ENCODE results near the gene CDH2. TPM values are rescaled to one million over a fixed set of nuclear protein-coding genes. Genes with fewer than 3 reads are reported as not detected.

Gene CDH2
- total RNA-seq, 1 donor from 2014 or later = 53.4 TPM

- DNase-seq (ENCODE audit: low spot score) = no peak
Observed at GRCh38 chr18:28002841-28003240, 174.1 kb downstream of the CDH2 start.

- DNase-seq (ENCODE audit: low spot score) = no peak
Observed at GRCh38 chr18:27996801-27997272, 180.1 kb downstream of the CDH2 start.

GRCh38 chr18:27995770-27996502 is 181.0 kb downstream of the CDH2 start:
- DNase-seq (ENCODE audit: low spot score) = no peak

GRCh38 chr18:27994571-27994970 is 182.4 kb downstream of the CDH2 start:
- DNase-seq (ENCODE audit: low spot score) = no peak

DNA sequence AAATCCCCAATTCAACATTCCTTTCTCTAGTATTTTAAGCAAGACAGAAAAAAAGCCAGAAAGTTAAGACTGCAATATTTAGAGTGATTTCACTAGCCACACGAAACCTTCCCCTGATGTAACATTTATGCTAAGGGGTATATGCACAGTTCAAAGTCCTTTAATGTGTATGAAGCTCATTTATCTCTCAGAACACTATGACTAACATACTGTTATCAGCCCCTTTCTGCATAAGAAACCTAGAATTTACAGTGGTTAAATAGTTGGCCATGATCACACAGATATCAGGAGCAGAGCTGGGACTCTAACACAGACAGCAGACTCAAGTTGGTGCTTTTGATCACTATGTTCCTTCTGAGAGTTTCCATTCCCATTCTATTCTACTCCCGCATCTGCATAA is 185.5 kb downstream of the CDH2 start:
- peak; percentile 78 for DNase-seq (ENCODE audit: low spot score)

DNA sequence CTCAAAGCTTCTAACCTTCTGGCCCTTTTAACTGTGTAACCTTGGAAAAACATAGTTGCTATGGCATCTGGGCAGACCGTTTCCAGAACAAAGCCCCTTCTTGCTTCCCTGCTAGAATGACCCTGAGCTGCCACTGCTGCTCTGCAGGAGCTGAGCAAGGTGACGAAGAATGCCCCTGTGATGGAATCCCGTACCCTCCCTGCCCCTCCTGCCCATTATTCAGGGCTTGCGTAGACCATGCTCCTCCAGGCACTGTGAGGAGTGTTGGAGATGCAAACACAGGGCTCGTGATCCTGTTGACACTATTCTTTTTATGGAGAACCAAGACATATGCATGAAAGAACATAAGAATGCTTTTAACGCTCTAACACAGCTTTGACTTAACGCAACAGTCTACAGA is 191.1 kb downstream of the CDH2 start:
- no peak for DNase-seq (ENCODE audit: low spot score)

DNA sequence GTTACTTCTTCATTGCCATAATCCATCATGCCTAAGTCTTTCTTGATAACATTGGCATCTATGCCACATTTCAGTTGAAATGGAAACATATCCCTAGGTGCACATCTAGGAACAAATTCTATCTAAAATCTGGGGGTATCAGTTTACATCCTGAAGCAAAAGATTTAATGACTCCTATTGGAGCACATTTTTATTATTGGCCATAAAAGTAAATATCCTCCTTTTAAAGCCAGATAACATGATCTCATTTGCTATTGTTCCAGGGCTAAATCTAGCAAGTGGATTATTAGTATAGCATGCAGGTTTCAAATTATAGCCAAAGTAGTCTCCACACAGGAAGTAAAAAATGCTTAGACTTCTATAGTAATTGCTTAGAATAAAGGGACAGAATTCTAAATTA is 193.2 kb downstream of the CDH2 start:
- DNase-seq (ENCODE audit: low spot score) = no peak

GRCh38 chr18:27976806-27977408 is 200.0 kb downstream of the CDH2 start:
- DNase-seq (ENCODE audit: low spot score) = no peak

DNA sequence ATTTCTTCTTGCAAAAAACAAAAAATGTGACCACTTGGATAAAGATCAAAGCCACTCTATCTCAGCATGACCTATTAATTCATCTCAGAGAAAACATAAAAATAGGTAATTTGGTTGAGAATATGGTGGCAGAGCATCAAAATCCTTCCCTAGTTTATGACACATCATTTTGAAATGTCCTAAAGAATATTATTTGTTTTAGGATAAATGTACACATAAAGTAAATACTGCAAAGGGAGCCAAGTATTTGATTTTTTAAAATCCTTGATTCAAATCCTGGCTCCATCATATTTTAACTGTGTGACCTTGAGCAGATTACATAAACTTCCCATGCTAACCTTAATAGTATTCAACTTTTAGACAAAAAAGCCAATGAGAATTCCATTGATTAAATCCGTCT is 206.6 kb downstream of the CDH2 start:
- DNase-seq (ENCODE audit: low spot score) = no peak

- no peak for DNase-seq (ENCODE audit: low spot score)
Observed at GRCh38 chr18:27969206-27969605, 207.7 kb downstream of the CDH2 start.

GRCh38 chr18:27967913-27968824 is 208.8 kb downstream of the CDH2 start:
- DNase-seq (ENCODE audit: low spot score) = peak; percentile 57

DNA sequence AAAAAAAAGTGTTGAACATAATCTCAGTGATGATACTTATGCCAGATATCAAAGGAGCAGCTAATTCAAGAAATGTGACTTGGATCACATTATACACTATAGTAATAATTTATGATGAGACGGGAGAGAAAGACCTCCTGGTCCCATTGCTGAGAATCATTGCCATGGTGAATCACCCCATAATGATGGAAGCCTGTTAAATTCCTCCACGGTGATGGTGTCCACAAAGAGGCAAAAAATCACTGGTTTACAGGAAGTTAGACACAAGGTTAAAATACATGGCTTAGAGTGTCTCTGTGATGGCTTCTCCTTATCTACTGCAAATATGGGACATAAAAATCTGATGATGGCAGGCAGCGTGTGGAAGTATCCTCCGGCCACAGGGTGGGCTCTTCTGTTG is 210.0 kb downstream of the CDH2 start:
- no peak for DNase-seq (ENCODE audit: low spot score)

GRCh38 chr18:27964811-27965210 is 212.1 kb downstream of the CDH2 start:
- DNase-seq (ENCODE audit: low spot score) = no peak

DNA sequence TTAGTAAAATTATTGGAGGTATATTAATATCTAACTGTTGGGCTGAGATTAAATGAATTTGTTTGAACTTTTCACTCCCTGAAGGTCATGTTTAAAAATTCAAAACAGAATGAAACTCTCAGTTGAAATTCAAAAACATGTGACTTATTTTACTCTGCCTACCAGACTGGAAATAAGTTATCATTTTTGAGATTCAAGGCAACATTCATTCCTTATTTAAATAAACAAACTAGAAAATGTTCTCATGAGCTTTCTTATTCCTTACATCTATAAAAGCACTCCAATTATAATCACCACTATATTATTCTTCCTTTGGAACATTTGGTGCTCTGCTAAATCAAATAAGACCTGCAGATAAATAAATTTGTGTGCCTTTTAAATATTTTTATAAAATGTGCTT is 217.8 kb downstream of the CDH2 start:
- no peak for DNase-seq (ENCODE audit: low spot score)

DNA sequence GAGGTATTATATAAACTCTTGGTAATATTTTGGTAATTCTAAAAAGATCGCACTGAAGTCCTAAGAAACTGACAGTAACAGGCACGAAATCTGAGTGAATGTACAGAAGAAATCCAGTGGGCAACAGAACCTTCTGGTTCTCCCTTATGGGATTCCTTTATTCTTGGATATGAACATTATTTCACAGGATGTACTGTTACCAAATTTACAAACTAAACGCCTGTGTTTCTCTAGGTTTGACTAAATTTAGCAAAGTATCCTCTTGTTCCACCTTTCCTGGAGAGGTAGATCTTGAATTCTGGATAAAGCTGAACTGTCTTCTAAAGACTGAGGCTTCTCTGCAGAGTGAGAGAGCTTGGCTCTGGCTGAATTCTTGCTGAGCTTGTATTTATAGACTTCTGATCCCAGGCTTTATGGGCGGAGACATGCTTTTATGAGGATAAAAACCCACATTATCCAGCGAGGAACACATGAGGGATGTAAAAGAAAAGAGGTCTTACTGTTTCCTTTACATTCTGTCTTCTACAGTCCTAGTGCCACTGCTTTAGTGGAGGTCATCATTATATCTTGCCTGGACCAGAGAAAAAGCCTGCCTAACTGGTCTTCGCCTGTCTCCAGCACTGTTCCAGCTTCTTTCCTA is 220.8 kb downstream of the CDH2 start:
- peak; percentile 92 for DNase-seq (ENCODE audit: low spot score)

DNA sequence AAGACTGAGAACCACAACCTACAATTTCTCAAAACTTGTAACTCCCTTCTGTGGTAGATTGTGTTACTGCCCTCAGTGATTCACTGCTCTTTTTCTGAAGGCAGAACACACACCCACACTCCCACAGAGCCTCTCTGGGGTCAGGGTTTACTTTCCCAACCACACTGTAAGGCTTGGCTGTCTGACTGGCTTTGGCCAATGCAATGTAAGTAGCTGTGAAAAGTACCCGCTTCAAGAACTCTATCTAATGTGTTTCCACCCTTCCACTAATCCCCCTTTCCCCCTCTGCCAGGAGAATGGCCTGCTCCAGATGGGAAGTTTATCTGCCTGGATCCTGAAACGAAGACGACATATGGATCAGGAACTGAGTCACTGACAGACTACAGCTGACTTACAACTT is 222.7 kb downstream of the CDH2 start:
- peak; percentile 90 for DNase-seq (ENCODE audit: low spot score)

GRCh38 chr18:27952741-27953140 is 224.2 kb downstream of the CDH2 start:
- no peak for DNase-seq (ENCODE audit: low spot score)

DNA sequence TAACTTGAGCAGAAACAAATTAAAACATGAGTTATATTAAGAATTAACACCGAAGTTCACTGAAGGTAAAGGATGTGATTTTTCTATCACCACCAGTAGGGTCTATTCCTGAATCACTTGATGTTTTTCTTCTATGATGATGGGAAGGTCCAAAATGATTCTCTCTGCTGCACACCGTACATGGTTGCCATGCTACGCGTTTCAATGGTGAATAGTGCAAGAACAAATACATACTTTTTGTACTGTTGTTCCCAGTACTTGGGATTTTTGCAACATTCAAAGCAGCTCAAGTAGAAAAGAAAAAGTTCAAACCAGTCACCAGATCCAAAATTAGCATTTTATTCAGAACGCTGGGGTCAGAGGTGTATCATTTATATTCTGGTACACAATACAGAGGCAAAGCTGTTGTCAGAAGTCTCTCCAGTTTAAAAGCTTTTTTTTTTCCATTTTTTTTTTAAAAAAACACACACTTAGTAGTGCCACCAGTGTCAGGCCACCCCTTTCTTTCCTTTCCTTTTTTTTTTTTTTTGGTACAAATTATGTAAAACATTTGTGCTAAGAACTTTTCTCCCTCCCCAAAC is 226.2 kb downstream of the CDH2 start:
- DNase-seq (ENCODE audit: low spot score) = no peak

GRCh38 chr18:27948986-27949385 is 227.9 kb downstream of the CDH2 start:
- peak; percentile 63 for DNase-seq (ENCODE audit: low spot score)

DNA sequence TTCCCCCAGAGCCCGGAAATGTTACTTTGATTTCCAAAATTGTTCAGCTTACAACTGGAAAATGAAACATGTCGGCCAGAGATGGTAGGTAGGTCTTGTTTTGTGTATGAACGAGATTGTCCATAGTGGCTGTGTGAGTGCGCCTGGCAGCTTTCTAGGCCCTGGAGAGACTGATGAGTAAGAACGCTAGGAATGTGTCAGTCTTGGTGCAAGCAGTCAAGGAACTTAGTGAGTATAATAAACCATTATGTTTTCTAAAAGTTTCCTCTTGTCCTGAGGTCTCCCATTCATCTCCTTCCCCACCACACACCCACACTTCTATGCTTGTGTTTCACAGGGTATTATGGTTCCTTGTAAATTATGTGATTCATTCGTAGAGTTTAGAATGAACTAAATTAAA is 234.2 kb downstream of the CDH2 start:
- no peak for DNase-seq (ENCODE audit: low spot score)

GRCh38 chr18:27931535-27931934 is 245.4 kb downstream of the CDH2 start:
- no peak for DNase-seq (ENCODE audit: low spot score)

All from umbilical cord (tissue), 2 donors.